Measurements from ENCODE around the gene FHOD1.

FHOD1 gene

GRCh38 chr16:67247192-67248072 lies at the start of gene FHOD1:
Gene FHOD1, minus strand, starts transcription at chr16:67247481. Its CDS starts 71 bp downstream, at chr16:67247410.
- peak; percentile 91 for DNase-seq

GRCh38 chr16:67296420-67296819 lies 49.1 kb upstream of the FHOD1 start:
- no peak for DNase-seq

- no peak for DNase-seq
These were observed 47.7 kb upstream of the FHOD1 start for GRCh38 chr16:67294938-67295361.

DNA sequence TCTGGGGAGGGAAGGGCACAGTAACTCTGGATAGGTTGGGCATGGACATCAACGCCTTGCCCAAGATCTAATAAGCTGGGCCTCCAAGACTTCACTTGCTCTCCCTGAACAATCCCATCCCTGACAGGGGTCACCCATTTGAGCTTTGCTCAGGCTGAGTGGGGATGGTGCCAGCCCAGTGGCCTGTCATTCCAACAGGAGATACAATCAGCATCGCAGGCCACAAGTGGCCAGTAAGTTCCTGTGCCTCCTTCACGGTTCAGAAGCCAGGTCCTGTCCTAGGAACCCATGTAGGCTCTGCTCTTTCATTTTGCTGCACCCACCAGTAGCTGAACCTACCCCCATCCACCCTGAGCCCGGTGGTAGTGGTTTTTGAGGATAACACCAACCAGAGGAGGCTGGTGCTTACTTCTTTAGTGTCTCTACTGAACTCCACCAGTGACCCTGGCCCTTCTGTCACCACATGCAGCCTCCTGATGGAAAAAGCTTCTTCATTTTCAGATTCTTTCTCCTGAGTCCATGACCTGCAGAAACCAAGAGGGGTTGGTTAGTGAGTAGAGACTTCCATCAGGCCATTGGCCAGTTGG lies 47.0 kb upstream of the FHOD1 start:
- DNase-seq, result no peak

GRCh38 chr16:67291461-67291860 lies 44.2 kb upstream of the FHOD1 start:
- no peak for DNase-seq

GRCh38 chr16:67287960-67288359 lies 40.7 kb upstream of the FHOD1 start:
- DNase-seq, result no peak

DNA sequence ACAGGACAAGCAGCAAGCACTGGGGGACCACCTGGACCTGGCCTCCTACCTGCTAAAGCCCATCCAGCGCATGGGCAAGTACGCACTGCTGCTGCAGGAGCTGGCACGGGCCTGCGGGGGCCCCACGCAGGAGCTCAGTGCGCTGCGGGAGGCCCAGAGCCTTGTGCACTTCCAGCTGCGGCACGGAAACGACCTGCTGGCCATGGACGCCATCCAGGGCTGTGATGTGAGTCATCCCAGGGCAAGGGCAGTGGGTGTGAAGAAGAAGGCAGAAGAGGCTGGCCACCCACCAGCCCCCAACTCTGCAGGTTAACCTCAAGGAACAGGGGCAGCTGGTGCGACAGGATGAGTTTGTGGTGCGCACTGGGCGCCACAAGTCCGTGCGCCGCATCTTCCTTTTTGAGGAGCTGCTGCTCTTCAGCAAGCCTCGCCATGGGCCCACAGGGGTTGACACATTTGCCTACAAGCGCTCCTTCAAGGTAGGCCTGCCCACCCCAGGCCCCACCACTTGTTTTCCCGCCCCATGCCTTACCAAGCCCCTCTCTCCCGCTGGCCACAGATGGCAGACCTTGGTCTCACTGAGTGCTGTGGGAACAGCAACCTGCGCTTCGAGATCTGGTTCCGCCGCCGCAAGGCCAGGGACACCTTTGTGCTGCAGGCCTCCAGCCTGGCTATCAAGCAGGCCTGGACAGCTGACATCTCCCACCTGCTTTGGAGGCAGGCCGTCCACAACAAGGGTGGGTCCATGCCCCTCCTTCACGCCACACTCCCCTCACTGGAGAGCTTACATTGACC lies 39.4 kb upstream of the FHOD1 start:
- DNase-seq, result no peak

GRCh38 chr16:67284699-67285646 lies 37.7 kb upstream of the FHOD1 start:
- DNase-seq, result no peak

GRCh38 chr16:67283826-67284555 lies 36.7 kb upstream of the FHOD1 start:
- DNase-seq, result no peak

- DNase-seq, result no peak
These were observed 36.0 kb upstream of the FHOD1 start for GRCh38 chr16:67283039-67283825.

DNA sequence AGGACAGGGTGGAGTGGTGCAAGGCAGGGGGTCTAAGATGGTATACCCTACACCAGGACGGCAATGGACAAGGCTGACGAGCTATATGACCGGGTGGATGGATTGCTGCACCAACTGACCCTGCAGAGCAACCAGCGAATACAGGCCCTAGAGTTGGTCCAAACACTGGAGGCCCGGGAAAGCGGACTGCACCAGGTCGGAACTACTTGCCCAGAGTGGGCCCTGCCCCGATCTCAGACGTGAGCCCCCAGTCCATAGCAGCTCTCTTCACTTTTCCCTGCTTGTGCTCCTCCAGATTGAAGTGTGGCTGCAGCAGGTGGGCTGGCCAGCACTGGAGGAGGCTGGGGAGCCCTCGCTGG lies 35.1 kb upstream of the FHOD1 start:
- no peak for DNase-seq

GRCh38 chr16:67281536-67282446 lies 34.5 kb upstream of the FHOD1 start:
- no peak for DNase-seq

- no peak for DNase-seq
These were observed 33.1 kb upstream of the FHOD1 start for GRCh38 chr16:67280090-67281015.

DNA sequence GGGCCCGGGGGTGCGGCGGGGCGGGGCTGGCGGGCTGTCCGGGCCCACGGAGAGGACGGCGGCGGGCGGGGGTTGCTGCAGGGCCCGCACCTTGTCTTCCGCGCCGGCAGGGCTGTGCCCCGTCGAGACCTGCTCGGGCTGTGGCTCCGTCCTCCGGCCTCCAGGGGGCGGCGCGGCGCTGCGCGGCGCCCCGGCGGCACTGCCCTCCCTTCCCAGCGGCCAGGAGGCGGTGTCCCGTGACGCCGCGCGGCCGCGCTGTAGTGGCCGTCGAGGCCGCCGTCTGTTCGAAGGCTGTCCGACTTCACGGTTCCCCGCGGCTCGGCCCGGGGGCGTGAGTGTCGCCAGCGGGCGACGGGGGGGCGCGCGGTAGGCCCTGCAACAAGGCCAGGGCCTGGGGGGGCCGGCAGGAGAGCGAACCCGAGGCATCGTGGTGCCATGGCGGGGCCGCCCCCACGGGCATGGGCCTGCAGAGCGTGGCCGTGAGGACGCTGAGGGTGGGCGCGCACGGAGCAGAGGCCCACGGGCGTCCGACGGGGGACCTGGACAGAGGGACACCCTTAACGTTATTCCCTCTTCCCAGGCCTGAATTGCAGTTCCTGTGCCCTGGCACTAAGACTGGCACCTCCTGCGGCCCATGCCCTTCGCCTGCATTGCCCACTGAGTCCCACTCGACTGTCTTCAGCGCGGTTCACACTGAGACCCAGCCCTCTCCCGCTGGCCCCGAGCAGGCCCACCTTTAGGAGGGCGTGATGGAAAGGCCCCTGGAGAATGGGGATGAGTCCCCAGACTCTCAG lies 32.2 kb upstream of the FHOD1 start, which contains the start of gene PLEKHG4:
PLEKHG4 (plus strand) TSS at position 237 of the 794 bp plus-strand sequence; CDS start at position 750, 513 bp downstream.
- DNase-seq, result peak; percentile 76

- peak; percentile 46 for DNase-seq
These were observed 31.6 kb upstream of the FHOD1 start for GRCh38 chr16:67278773-67279295.

DNA sequence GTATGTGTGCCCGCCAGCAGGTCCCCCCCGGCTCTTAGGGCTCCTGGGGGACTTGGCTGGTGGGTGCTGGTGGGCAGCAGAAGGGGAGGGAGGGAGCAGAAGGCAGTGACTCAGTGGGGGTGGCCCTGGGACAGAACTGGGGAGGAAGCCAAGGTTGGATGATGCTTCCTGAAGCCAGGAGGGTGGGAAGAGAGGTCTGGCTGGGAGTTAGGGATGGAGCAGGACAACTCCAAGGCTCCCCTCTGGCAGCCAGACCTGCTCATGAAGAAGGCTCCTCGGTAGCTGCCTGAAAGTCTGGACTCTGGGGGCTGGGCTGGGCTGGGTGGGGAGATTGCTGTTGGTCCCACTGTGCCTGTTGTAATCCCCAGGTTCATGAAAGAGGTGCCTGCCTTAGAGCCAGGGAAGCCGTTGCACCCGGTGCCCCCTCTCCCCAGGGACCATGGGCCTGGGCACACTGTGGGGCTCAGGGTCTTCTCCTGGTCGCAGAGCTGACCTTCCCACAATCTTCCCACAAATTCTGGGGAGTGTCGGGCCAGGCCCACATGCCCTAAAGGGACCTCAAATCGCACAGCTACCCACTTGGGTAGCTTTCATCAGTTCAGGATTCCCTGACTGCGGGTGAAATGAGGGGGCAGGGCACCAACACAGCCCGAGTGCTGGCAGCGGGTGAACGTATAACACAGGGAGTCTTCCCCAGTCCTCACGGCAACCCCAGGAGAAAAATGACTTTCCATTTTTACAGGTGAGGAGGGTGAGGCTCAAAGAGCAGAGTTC lies 30.9 kb upstream of the FHOD1 start:
- no peak for DNase-seq

All from NCI-H2171 treated with DMSO at 0.1 percent for 48 hours (cell line).